Ovary (tissue), 3 donors: ENCODE measurements around the gene KRT17.

ENCODE experiments used
- EP300 ChIP-seq: sonication (generic); formaldehyde crosslinking; IDR thresholded peaks from one replicate; pipeline ENCODE4 v1.6.1; 2017; ENCODE audit warnings: antibody characterized with exemption
- POLR2A ChIP-seq: fragments of 450-650 bp; IDR thresholded peaks from one replicate; pipeline ENCODE4 v1.6.1; 2017; ENCODE audit warnings: antibody characterized with exemption, mild to moderate bottlenecking, moderate library complexity
- TF ChIP-seq, protein P1 (sequence below), 3 donors: fragments of 450-650 bp in 2 of 3; fragments of 200-600 bp in 1 of 3; IDR thresholded peaks; one replicate each; pipeline versions ENCODE4 v1.5.1 to v1.8.0; 2016 to 2022; ENCODE audit warnings: antibody characterized with exemption in 3 of 3, mild to moderate bottlenecking in 1 of 3
- donor health status: DM: no; HTN: no; CAD: no.

DNA sequence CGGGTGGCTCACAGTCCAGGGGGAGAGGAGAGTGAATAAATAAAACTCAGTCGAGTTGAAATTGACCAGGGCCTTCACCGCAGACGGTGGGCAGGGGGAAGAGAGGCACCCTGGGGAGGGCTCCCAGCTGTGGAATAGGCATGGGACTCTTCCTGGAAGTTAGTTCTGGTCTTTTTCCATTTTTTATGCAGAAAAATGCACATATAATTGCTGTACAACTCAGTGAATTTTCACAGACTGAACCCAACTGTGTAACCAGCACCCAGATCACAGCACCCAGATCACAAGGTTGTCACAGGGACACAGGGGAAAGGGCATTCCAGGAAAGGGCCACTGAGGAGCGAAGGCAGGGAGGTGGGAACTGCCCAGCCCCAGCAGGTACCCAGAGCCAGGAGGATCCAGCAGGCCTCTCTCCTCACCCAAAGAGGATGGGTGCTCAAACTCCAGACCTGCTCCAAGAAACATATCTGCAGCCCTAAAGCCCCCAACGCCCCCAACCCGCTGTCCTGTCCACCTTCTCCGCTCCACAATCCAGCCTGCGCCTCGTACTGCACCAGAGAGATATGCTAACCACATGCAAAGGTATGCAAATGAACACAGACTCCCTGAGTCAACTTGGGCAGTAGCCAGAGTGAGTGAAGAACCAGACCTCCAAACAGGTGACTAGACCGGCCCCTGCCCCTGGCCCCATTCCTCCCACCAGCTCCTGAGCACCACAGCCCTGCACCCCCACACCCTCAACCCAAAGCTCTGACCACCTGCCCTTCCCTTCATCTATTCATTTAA lies 35.2 kb upstream of the KRT17 start:
- TF ChIP-seq, protein P1, sequence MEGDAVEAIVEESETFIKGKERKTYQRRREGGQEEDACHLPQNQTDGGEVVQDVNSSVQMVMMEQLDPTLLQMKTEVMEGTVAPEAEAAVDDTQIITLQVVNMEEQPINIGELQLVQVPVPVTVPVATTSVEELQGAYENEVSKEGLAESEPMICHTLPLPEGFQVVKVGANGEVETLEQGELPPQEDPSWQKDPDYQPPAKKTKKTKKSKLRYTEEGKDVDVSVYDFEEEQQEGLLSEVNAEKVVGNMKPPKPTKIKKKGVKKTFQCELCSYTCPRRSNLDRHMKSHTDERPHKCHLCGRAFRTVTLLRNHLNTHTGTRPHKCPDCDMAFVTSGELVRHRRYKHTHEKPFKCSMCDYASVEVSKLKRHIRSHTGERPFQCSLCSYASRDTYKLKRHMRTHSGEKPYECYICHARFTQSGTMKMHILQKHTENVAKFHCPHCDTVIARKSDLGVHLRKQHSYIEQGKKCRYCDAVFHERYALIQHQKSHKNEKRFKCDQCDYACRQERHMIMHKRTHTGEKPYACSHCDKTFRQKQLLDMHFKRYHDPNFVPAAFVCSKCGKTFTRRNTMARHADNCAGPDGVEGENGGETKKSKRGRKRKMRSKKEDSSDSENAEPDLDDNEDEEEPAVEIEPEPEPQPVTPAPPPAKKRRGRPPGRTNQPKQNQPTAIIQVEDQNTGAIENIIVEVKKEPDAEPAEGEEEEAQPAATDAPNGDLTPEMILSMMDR (IDR thresholded peaks at IDR 0.05): no peak
- TF ChIP-seq EP300 (no peak), POLR2A (no peak)
